HG03571 (cell line): ENCODE results near the gene NRIP3.

ENCODE experiments used
- ATAC-seq: cut with Tn5 transposase; IDR thresholded peaks from one replicate; pipeline ENCODE4 v1.9.1; 2021; ENCODE audit not compliant: unreplicated experiment

NRIP3 gene

GRCh38 chr11:9003573-9004182 lies at the start of gene NRIP3:
Gene NRIP3, minus strand, starts transcription at chr11:9004001. Its CDS starts 66 bp downstream, at chr11:9003935.
- no peak for ATAC-seq

GRCh38 chr11:9052316-9052715 lies 48.5 kb upstream of the NRIP3 start:
- no peak for ATAC-seq

GRCh38 chr11:9049959-9050358 lies 46.2 kb upstream of the NRIP3 start:
- no peak for ATAC-seq

GRCh38 chr11:9047964-9048523 lies 44.2 kb upstream of the NRIP3 start:
- no peak for ATAC-seq

GRCh38 chr11:9046481-9046880 lies 42.7 kb upstream of the NRIP3 start:
- no peak for ATAC-seq

GRCh38 chr11:9042488-9042887 lies 38.7 kb upstream of the NRIP3 start:
- no peak for ATAC-seq

- ATAC-seq = no peak
Measured at GRCh38 chr11:9041747-9042146, 37.9 kb upstream of the NRIP3 start.

GRCh38 chr11:9040410-9040809 lies 36.6 kb upstream of the NRIP3 start:
- ATAC-seq = no peak

- no peak for ATAC-seq
Measured at GRCh38 chr11:9039863-9040262, 36.1 kb upstream of the NRIP3 start.

- ATAC-seq = no peak
Measured at GRCh38 chr11:9039198-9039597, 35.4 kb upstream of the NRIP3 start.

GRCh38 chr11:9038541-9038940 lies 34.7 kb upstream of the NRIP3 start:
- ATAC-seq = no peak

- ATAC-seq = no peak
Measured at GRCh38 chr11:9037963-9038362, 34.2 kb upstream of the NRIP3 start.

GRCh38 chr11:9037046-9037780 lies 33.4 kb upstream of the NRIP3 start:
- no peak for ATAC-seq

GRCh38 chr11:9030601-9031000 lies 26.8 kb upstream of the NRIP3 start:
- no peak for ATAC-seq

- ATAC-seq = no peak
Measured at GRCh38 chr11:9029422-9029821, 25.6 kb upstream of the NRIP3 start.

GRCh38 chr11:9028581-9028980 lies 24.8 kb upstream of the NRIP3 start:
- ATAC-seq = no peak

GRCh38 chr11:9025101-9025850 lies 21.5 kb upstream of the NRIP3 start:
- no peak for ATAC-seq

GRCh38 chr11:9022961-9023680 lies 19.3 kb upstream of the NRIP3 start:
- no peak for ATAC-seq

- no peak for ATAC-seq
Measured at GRCh38 chr11:9020916-9021315, 17.1 kb upstream of the NRIP3 start.

GRCh38 chr11:9019861-9020260 lies 16.1 kb upstream of the NRIP3 start:
- ATAC-seq = no peak

- no peak for ATAC-seq
Measured at GRCh38 chr11:9017773-9018172, 14.0 kb upstream of the NRIP3 start.
